HG02852 (cell line): Measurements from ENCODE around the gene HOXA6.

Source experiments
- ATAC-seq: cut with Tn5 transposase; IDR thresholded peaks from one replicate; pipeline ENCODE4 v1.9.1; 2021; ENCODE audit warnings: mild to moderate bottlenecking, moderate library complexity; ENCODE audit not compliant: unreplicated experiment

Gene HOXA6

DNA sequence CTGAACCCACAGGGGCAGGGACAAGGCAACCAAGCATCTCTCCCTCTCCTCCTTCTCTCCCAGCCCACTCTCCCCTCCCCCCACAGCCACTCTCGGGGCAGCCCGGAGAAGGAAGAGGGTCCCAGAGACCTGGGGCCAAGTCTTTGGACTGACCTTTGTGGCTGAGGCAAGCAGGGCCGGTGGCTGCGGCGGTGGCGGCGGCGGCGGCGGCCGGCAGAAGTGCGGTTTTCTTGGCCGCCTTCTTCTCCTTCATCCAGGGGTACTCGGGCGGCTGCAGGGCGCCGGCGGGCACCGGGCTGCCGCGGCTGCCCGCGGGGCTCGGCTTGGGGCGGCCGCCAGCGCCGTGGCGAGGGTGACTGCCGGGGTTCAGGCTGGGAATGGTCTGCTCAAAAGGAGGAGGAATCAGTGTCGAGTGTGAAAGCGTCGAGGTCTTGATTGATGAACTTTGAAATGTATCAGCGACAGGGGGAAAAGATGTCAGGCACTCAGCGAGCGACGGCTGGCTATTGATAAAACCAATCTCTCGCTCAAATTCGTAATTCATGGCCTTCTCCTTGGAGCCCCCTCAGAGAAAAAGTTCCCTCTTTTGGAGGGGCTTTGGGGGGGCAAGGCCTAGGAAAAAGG, 45.5 kb downstream of the HOXA6 start:
- ATAC-seq, result no peak

DNA sequence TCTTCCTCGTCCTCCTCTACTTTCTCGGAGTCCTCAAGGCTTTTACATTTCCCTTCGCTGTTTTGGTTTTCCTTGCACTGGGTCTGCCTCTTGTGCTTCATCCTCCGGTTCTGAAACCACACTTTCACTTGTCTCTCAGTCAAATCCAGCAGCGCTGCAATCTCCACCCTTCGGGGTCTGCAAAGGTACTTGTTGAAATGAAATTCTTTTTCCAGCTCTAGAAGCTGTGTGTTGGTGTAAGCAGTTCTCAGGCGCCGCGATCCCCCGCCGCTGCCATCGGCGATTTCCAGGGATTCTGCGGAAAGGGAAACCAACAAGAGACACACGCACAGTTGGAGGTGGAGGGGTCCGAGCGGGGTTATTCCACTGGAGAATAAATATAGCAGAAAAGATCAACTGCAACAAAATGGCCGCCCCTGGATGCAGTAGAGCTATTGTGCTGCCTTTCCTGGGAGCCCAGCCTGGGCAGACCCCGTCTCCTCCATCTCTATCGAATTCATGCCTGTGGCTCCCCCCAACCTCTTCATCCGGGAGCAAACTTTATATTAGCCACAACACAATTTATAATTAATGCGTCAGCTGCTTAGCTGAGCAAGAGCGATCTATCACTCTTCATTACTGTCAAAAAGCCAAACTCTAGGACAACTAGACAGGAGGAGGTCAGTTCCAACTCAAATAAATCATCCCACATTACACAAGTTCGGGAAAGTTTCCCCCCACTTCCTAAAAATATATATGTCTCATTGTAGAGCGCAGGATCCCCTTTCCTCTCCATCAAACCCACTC, 46.2 kb downstream of the HOXA6 start:
- no peak for ATAC-seq

GRCh38 chr7:27100694-27101170, 46.8 kb downstream of the HOXA6 start:
- ATAC-seq, result no peak

- no peak for ATAC-seq
These were observed 47.9 kb downstream of the HOXA6 start for GRCh38 chr7:27099453-27100370.

DNA sequence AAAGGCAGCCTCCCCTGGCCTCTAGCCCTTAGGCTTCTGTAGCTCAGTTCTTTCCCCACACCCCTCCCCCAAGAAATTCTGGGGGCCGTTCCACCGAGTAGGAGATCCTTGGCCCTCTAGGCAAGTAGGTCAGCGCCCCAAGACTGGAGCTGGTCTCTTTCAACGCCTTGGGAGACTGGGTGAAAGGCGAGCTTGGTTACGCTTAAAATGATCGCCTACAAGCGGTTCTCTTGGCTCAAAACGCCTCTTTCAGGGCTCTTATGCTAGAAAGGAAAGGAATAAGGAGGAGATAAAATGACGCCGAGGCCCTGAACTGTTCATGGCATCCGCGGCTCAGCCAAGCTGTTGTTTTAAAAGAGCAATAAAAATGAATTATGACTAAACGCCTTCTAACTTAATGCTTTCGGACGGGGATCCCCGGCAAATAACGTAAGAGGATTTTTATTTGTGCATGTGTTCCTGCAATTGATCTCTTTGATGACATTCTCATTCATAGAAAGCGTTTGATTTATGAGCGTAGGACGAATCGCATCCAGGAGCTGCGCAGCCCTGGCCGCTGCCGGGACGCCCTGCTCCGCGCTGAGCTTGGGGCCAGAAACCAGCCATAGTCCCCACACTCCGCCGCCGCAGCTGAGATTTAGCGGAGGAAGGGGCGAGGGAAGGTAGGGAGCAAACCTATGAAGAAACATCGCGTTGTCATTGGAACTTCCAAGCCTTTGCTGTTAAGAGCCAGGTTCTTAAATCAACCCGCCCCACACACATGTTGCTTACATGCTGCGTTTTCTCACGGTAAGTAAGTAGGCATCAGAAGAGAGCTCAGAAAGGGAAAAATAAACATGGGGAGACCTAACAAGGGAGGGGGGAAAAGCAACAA, 48.8 kb downstream of the HOXA6 start:
- ATAC-seq, result no peak

DNA sequence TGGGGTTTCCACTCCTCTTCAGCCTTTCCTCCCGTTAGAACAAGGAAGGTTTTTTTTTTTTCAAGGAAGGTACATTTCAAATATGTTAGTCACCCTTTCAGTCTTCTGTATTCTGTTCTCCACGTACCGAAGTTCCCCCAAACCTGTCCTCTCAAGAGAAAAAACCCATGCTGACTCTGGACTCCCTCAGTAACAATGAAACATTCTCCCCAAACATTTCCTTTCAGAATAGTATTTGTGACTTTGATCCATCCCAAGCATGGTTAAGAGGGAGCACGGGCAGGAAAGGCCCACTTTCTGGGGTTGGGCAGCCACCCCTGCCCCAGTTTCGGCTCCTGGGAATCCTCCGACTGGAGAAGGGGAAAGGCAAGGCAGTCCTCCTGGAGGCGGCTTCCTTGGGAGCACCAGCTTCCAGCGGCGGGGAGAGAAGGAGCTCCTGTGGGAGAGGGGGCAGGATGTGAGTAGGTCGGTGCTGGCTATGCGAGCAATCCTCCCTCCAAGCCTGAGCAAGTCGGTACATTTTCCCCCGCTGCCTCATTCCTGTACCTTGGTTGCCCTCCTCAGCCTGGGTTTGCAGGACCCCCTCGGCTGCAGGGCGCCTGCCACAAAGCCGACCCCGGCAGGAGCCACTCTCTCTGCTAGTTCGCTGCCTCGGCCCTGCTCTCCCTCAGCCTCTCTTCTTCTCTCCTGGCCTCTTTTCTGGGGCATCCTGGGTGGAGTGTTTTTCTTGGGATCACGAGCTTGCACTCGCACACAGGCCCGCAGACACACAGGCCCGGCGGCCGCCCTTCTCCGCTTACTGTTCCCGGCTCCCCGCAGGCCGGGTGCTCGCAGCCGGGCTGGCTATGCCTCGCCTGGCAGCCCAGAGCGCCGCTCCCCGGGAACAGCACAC, 49.6 kb downstream of the HOXA6 start:
- no peak for ATAC-seq

DNA sequence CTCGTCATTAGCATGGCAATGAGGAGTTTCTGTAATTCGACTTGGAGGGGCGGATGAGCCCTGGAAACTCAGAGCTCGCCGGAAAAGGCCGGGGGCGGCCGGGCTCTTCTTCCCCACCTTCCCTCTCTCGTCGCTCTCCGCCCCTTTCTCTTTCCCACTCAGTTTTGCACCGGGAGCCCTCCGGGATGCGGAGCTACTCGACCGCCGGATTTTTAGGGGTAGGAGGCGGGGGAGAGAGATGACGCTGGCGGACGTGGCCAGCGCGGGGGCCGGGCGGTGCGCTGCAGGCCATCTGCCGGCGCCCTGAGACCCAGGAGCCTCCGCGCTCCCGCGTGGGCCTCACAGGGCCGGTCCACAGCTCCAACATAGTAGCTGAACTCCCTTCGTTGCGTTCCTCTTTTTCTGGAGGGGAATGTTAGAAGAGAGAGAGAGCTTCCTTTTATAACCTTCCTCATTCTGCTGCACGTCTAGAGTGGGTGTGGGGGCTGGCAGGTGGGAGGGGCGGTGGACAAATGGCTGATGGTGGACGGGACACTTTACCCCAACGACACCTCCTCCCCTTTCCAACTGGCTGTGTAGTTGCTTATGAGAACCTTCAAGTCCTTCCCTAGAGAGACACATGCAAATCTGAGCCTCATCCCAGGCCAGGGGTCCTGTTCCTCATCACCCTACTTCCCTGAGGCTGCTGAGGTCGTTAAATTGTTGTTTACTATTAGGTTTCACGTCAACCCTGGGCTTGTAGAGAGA, 50.6 kb downstream of the HOXA6 start:
- no peak for ATAC-seq

DNA sequence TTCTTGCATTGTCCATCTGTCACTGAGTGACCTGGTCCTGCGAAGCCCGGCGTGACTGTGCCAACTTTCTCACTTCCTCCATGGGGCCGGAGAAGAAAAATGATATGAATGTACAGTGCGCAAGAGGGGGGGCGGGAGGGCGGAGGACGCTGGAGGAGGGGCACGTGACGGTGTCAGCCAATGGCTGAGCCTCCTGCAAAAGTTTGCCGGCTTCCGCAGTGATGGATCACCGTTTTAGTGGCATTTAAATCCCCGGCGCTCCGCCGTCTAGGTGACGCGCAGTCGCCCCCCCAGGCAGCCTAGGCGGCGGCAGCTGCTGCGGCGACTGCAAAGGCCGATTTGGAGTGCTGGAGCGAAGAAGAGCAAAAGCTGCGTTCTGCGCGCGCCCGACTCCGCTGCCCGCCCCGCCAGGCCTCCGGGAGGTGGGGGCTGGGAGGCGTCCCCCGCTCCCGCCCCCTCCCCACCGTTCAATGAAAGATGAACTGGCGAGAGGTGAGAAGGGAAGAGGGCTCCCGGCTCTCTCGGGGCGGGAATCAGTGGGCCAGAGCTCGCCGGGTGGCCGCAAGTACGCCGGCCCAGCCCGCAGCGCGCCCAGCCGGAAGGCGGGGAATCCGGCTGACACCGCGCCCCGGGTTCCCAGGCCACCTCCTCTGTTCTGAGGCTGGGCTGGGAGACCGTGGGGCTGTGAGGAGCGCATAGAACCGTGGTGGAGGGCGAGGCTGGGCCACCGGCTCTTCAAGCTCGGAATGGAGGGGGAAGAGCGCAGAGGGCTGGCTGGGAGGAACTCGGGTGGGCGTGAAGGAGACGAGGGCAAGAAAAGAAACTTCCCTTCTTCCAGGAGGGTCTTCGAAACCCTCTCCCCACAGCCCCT, 51.4 kb downstream of the HOXA6 start, which contains the start of gene HOXA1:
Gene HOXA1 (minus strand): TSS at position 104 of the 871 bp plus-strand sequence. CDS start 88 bp downstream, at position 16.
- ATAC-seq, result peak; percentile 87
